Measurements from ENCODE around the gene CD63. TPM values are rescaled to one million over a fixed set of nuclear protein-coding genes. Genes with fewer than 3 reads are reported as not detected.

CD63 gene
- total RNA-seq, 2 donors from 2014 or later = 341 to 511 TPM

DNA sequence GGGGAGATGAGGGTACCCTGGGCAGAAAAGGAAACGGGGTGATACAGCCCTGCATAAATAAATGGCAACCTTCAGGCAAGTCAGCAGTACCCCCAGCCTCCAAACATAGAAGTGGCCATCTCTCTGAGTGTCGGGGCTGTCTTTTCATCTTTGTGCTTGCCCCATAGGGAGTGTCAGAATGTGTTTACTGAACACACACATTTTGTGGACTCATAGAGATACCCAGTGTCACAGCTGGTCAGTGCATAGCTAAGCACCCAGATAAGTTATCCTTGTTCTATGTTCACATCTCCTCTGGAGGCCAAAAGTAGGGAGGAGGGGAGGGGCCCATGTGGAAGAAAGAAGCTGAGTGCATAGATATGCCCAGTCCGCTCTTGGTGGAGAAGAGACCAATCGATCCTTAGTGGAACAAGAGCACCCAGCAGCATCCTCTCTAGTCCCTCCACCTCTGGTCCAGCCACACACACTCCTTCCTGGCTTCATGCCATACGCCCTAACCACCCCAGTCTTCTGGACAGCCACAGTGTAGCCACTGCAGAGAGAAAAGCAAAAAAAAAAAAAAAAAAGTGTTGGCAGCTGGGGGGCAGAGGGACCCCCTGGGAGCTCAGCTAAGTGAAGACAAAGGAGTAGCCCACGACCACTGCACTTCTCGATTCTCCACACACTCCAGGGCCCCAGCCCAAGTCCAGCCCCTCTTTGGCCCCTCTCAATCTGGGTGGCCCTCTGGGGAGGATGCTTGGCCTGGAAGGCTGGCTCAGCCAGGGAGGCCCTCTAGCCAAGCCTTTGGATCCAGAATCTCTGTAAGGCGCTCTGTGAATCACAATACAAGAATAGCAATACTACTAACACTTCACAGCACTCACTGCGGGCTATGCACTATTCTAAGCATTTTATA is 23.7 kb downstream of the CD63 start:
- ATAC-seq (no peak), DNase-seq (no peak)
- Histone ChIP-seq H3K9me3 (no peaks in the 10 kb centered on the region), H3K36me3 (replicated peaks in 1 of 2; ENCODE audit: insufficient read depth in 1 of 2, low read depth in 2 of 2) (no peaks in the 10 kb centered on the region), H3K4me3 (no peak overlapping the region), H3K27me3 (no peaks in the 10 kb centered on the region), H3K27ac (no peak overlapping the region), H3K4me1 (peaks cover 6% of the 10 kb centered on the region)
- TF ChIP-seq POLR2A (IDR thresholded peaks at IDR 0.05) (no peak), CTCF (IDR thresholded peaks at IDR 0.05) (no peak)
- intact Hi-C loops (cut with DNase I) = no loop called here
- WGBS, 2 donors = 57 to 66% methylated on average over 9 of the region's 9 CpGs

DNA sequence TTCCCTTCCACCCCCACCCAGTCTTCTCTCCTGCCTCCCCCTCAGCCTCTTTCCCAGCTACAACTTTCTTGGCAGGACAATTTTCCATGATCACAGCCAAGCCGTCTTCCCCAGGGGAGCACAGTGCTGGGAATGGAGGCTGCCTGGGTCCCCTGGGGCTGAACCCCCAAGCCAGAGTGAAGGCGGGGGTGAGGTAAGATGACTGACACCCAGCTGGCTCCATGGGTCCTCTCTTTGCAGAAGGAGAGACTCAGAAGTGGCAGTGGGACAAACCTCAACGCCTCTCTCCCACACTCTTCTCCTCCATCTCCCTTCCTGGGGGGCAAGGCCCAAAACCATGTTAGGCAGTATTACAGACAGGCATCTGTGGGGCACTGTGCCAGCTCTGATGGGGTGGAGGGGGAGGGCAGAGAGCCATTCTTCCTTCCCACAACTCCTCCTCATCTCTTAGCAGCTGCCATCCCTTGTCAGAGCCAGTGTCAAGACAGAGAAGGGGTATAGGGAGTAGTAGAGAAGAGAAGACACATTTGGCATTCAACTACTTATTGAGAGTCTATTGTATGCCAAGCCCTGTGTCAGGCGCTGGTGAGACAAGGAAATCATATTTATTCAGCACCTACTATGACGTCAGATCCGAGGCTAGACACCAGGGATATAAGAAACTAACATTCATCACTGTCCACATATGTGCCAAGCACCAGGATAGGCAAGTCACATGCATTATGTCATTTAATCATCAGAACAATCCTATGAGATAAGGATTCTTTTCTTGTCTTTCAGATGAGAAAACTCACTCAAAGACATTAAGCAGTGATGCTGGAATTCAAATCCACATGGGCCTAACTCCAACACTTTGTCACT is 24.7 kb downstream of the CD63 start:
- intact Hi-C loops (cut with DNase I) = no loop called here
- TF ChIP-seq CTCF (IDR thresholded peaks at IDR 0.05) = no peak
- TF ChIP-seq POLR2A (IDR thresholded peaks at IDR 0.05) = no peak
- peaks cover 6% of the 10 kb centered on the region for H3K4me1 ChIP-seq
- H3K9me3 ChIP-seq = no peaks in the 10 kb centered on the region
- H3K27me3 ChIP-seq = no peaks in the 10 kb centered on the region
- no peak overlapping the region for H3K27ac ChIP-seq
- no peaks in the 10 kb centered on the region for H3K36me3 ChIP-seq (replicated peaks in 1 of 2; ENCODE audit: insufficient read depth in 1 of 2, low read depth in 2 of 2)
- 72 to 76% methylated on average over 6 of the region's 6 CpGs for WGBS, 2 donors
- DNase-seq (no peak), ATAC-seq (no peak)
- H3K4me3 ChIP-seq = no peak overlapping the region

- Histone ChIP-seq H3K4me3 (no peak overlapping the region), H3K4me1 (peaks cover 6% of the 10 kb centered on the region), H3K27me3 (no peaks in the 10 kb centered on the region), H3K27ac (no peak overlapping the region), H3K9me3 (no peaks in the 10 kb centered on the region), H3K36me3 (replicated peaks in 1 of 2; ENCODE audit: insufficient read depth in 1 of 2, low read depth in 2 of 2) (no peaks in the 10 kb centered on the region)
- WGBS, 2 donors = 62 to 69% methylated on average over 2 of the region's 2 CpGs
- no peak for ATAC-seq
- intact Hi-C loops (cut with DNase I) = no loop called here
- TF ChIP-seq CTCF (IDR thresholded peaks at IDR 0.05) (no peak), POLR2A (IDR thresholded peaks at IDR 0.05) (no peak)
- DNase-seq = no peak
These were observed 25.5 kb downstream of the CD63 start for GRCh38 chr12:55703288-55703687.

GRCh38 chr12:55702861-55703260 is 25.9 kb downstream of the CD63 start:
- no peak for ATAC-seq
- WGBS, 2 donors = 79 to 84% methylated on average over 7 to 8 of the region's 8 CpGs
- Histone ChIP-seq H3K9me3 (no peaks in the 10 kb centered on the region), H3K4me3 (no peak overlapping the region), H3K27me3 (no peaks in the 10 kb centered on the region), H3K4me1 (peaks cover 6% of the 10 kb centered on the region), H3K27ac (no peak overlapping the region), H3K36me3 (replicated peaks in 1 of 2; ENCODE audit: insufficient read depth in 1 of 2, low read depth in 2 of 2) (no peaks in the 10 kb centered on the region)
- no peak for DNase-seq
- no peak for TF ChIP-seq CTCF (IDR thresholded peaks at IDR 0.05)
- no peak for TF ChIP-seq POLR2A (IDR thresholded peaks at IDR 0.05)
- intact Hi-C loops (cut with DNase I) = no loop called here

Measured in body of pancreas (tissue), 4 donors.